Stimulated activated CD8-positive, alpha-beta memory T cell treated with anti-CD3 and anti-CD28 coated beads, Interleukin-7, amount 100 ng/mL, for 4 hours (primary cell): ENCODE data around the gene PTPRD.

Source experiments
- DNase-seq, 2 donors: peaks; one replicate each; pipeline ENCODE4 v3.0.0-alpha.2; 2020; ENCODE audit warnings: low read depth in 2 of 2

PTPRD gene

DNA sequence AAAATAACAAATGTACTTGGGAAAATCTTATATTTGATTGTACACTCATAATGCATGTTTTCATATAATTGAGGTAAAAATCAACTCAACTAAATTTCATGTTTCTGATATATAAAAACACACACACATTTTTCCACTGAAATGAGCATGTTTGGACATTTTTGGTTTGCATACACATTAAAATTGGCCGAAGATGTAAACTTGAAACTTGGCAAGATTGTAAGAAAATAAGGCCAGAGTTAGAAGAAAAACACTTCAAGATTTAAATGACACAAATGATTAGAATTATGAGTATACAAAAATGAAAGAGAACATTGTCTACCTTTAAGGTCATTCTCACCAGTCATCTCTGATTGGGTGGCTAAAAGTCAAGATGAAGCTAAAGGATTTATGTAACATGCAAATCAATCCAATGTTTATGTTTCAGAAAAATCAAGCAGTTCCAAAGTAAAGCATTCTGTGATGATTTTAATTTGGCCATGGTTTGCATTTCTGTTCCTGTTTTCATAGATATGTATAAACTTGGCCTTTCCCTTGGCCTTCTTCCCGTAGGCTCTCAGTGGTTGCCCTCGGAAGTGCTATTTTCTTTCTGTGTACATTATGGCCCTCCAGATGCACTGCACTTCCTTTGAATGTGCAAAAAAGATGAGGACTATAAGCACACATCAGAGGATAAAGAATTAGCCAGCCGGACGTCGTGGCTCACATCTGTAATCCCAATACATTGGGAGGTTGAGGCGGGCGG lies 1707.9 kb downstream of the PTPRD start:
- DNase-seq: no peak

DNA sequence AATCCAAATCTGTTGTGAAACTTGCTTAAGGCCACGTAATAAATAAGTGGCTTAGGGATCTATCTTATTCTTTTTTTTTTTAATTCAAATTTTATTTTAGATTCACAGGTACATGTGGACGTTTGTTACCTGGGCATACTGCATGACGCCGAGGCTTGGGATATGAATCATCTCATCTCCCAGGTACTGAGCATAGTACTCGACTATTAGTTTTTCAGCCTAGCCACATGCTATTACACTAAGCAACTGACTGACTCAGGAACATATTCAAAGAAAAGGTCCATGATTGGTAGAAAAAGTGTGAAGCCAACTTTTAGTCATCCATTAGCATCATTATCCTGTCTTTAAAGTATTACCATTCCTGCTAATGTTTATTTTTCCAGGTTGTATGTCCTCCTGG lies 1709.7 kb downstream of the PTPRD start:
- no peak for DNase-seq

DNA sequence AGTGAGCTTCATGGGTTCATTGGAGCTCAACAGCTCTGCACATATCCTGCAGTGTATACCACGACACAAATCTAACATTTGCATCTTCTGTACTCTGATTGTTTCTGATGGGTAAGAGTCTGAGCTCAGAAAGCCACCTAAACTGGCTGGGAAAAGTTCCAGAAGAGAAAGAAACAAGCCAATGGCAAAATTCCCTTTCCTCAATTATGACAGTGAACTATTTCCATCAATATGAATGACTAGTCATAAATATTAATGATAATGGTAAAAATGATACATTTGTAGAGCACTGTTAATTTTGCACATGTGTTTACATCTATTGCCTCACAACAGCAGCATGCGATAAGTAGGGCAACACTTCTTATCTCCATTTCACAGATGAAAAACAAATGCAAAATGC lies 1711.7 kb downstream of the PTPRD start:
- no peak for DNase-seq

DNA sequence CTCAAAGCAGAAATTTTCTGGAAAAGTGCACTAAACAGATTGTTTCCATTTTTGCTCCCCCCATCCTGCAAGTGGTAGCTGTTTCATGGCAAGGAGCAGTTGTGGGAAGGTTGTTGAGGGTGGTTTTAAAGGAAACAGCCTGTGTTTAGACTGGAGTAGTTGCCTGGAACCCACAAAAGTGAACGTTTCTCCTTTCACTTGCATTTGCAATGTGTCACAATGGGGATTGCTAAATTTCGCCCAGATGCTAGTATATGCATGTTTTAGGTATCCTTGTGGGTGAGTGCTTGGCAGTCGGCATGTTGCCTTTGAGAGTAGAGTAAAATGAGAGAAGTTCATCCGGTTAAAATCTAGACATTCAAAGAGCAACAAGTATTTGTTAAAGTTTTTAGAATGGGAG lies 1713.3 kb downstream of the PTPRD start:
- DNase-seq: no peak

DNA sequence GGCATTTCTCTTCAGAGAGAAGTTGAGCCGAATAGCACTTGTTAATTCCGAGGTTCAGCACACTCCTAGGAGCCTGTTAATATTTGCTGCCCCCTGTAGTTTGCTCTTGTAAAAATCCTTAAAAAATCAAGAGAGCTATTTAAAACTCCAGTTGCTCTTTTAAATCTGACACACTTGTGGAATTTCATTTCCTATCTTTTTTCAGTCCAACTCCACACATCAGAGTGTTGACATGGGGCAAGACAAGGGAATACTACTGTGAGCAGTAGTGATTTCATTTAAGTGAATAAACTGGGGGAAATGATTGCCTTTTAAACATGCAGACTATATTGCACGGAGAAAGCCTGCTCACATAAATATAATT lies 1717.0 kb downstream of the PTPRD start:
- DNase-seq: no peak

DNA sequence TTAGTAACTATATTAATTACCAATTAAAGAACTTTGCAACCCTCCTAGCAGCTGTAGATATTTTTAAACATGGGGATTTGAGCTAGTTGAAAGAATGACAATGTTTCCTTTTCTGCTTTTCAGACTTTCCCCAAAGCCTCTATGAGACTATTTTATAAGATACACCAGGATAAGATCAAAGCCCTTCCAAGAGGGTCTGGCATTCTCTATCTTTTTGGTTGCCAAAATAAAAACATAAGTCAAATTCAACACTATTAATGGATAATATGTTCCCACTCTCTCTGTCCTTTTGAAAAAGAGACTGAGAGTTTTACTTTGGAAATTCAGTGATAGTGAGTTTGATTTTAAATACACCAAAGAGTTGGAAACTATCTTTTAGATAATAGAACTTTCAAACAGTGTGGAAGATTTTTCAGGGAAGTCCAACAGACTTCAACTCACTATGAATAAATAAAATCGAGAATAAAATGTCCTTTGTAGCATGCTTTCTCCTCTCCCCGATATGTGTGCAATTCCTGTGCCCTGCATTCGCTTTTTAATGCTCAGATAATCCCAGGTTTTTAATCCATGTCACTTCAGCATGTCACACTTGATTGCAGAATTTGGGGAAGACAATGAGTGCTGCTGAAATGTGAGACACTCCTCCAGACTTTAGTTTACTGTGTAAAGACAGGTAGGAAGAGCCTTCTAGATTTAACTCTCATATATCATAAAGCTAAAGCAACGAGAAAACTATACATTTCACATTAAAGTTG lies 1717.5 kb downstream of the PTPRD start:
- DNase-seq: no peak

DNA sequence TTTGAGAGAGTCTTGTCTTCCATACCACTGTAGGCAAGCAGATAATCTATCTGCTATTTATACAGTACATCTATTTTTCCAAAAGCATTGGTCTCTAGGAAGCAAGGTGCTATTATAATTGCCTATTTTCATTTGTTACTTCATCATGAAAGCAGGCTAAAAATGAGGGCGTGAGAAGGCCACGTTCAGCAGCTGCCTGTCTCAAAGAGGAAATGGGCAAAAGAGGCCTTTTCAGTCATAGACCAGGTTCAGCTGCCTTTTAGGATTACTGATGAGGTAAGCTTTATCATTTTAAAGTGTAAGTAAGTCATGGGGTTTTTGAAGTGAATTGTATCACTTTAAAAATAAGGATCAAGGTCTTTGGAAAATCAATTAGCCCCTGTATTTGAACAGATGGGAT lies 1722.1 kb downstream of the PTPRD start:
- no peak for DNase-seq

DNA sequence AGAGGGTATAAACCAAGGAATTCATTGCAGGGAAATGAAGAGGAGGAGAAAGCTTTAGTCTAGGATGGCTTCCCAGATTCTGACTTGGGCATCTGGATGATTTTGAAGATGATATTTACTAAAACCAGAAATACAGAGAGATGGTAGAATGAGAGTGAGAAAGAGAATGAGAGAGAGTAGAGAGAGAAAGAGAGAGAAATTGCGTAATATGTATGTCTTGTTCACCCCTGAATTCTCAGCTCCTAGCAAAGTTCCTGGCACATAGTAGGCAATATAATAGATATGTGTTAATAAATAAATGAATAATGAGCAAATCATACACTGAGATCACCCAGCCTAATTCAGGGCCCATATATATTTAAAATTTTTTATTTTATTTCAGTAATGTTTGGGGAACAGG lies 1723.7 kb downstream of the PTPRD start:
- no peak for DNase-seq

DNA sequence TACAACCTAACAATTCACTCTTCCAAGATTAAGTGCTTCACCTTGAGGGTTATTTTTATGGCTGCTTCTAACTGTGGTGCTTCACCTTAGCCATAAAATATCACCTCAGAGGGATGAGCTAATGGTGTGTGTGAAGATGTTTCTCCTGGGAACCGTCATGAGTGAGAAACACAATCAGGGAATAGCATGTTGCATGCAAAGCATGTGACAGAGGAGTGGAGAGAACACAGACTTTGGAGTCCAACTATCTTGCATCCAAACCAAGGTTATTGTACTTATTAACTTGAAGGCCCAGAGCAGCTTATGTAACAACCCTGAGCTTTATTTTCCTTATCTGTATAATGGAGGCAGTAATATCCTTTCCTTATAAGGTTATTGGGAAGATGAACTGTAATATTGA lies 1724.2 kb downstream of the PTPRD start:
- no peak for DNase-seq

DNA sequence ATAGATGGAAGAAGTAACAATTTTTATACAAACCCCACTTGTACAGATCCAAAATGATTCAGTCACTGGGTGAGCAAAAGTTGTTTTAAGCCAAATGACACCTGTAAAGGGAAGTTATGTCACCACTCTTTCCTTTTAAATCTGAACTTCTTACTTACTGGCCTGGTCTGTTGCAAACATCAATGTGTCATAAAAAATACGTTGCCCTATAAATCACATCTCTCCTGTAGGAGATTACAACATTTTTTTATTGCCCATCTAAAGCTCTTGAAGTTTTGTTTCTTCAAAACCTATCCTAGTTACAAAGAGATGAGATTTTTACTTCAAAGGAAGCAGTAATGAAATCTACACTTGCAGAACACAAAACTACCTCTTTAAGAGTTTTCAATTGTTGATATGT lies 1725.4 kb downstream of the PTPRD start:
- no peak for DNase-seq

DNA sequence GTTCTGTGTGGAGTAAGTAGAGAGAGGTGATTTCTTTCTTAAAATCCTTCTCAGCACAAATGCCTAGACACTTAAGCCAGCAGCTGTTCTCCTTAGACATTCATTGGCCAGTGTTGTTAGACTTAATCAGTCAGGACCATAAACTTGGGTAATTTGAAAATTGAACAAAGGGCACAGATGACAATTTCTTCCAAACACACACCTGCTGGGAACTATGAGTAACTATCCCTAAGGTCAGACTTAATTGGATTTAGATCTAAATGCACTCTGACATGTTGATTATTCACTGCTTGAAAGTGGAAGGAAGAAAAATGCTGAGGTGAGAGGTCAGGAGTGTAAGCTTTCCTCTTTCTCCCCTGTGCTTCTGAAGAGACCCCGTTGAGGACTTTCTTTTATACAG lies 1729.5 kb downstream of the PTPRD start:
- no peak for DNase-seq

DNA sequence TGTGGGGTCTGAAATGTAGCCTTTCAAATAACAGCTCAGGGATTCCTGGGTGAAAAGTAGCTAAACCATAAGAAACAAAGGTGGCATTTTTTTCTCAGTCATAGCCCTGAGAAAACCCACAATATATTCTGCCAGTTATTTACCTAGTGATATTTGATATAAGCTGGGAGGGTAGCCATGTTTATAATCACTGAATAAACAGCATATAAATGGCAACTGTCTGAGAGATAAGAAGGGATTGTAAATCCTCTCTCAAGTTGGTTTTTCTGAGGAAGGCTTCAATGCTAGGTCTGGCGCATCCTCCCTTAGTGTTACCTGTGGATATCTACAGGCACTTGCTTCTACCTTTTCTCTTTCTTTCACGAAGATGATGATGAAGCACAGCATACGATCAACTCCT lies 1732.7 kb downstream of the PTPRD start:
- DNase-seq: no peak

DNA sequence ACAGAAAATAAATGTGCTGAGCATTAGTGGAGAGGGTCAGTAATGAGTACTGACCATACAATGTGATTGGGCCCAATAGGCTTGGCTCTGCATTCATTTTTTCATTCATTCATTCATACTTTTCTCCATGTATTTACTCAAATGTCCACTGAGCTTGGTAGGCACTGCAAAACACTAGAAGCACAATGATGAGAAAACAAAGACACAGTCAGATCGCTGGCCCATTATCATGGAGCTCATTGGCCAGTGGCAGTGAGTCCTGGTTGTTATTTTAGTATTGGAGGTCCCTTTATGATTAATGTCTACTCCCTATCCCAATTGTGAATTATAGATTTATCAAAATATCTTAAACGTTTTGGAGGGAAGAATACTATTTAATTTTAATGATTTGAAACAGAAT lies 1733.5 kb downstream of the PTPRD start:
- no peak for DNase-seq

DNA sequence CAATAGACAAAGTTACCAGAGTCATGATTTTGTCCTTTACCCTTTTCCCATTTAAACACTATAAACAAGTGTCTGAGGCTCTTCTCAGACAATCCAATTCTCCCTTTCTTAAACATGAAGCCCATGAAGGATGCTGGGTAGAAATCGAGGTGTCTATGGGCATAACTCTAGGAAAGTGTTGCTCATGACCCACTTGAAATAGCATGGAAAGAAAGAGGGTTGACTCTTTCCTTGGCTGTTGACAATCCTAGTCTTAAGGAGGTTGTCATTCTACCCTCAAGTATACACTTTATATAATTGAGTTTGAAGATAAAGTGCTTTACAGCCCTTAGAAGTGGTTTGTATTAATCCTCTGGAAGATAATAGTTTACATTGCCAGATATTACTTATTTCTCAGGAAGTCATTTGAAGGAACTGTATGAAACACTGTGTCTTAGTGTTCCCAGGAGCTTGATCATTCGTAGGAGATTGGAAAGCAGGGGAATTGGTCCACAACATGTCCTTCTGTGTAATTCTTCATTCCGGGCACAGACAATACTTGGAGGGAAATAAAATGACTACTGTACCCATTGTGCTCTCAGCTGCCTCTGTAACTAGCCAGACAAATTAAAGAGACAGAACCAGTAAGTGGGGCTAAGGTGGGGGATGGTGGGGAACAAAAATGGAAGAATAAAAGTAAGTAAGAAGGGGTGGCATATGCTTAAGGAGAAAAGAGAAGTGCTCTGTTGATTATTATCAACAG lies 1734.9 kb downstream of the PTPRD start:
- no peak for DNase-seq

DNA sequence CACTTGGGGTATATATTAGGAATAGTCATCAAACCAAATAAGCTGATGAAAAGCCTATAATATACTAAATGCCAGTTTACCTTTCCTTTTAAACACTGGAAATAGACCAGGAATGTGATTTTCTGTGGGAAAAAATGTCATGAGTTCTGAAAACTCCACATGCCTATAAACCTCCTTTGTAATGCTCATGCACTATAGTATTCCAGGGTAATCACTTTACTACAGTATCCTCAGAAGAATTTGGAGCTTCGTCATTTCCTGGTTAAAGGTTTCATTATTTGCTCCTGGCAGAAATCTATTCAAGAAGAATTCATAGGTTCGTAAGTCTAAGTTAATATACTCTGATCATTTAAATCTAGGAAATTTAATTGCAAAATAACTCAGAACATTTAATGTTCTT lies 1736.5 kb downstream of the PTPRD start:
- DNase-seq: no peak

DNA sequence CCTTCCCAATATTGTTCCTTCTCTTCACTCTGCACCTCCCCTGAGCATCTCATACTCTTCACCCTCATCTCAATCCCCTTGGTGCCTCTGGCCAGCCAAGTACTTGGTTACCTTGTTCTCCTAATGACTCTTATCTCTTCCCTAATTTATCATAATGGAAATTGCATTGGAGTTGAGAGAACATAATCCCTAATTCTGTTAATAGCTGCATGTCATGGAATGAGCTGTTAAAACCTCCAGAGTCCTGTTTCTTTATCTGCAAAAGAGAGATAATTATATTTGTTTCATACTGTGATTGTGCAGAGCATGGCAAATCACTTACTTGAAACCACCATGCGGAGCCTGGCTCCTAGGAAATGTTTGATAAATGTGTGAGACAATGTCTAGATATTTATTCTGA lies 1738.3 kb downstream of the PTPRD start:
- DNase-seq: no peak

DNA sequence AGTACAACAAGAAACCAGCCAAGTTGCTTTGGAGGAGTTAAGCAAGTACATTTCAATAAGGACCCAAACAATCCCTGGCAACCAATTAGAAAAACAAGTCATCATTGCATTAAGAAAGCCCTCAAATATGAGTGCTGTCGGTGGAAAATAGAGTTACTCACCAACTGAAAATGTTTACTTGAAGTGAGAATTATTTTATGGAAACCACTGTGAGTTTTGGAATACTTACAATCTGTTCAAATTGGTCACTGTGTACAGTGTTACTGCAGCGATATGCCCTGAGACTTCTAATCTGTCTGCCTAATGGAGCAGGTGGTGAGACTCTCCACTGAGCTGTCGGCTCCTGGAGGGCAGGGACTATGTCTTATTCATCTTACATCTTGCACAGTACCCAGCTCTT lies 1740.0 kb downstream of the PTPRD start:
- DNase-seq: no peak

DNA sequence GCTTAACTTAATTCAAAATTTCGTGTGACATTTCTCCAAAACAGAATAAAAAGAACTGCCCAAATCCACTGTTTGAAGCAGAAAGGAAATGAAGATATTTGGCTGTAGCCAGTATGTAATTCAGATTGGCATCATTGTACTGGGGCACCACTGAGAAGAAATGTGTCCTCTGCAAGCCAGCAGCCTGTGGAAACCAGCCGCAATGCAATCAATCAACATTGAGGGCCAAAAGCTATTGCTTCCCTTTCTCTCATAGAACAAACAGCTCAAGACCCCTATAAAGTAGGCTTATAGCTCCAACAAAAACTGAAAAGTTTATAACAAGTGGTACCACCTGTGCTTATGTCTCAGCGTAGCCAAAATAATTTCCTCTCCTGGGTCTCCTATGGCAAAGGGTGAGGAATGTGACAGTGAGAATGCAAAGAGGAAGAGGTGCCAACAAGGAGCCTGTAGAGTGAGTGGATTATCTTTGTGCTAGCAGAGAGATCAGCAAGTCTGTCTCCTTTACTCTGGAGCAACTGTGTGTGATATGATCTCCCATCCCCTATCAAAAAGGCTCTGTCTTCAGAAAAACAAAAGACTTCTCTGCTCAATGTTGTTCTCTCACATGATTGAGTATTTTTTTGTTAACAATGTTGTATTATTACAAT lies 1740.9 kb downstream of the PTPRD start:
- DNase-seq: no peak

DNA sequence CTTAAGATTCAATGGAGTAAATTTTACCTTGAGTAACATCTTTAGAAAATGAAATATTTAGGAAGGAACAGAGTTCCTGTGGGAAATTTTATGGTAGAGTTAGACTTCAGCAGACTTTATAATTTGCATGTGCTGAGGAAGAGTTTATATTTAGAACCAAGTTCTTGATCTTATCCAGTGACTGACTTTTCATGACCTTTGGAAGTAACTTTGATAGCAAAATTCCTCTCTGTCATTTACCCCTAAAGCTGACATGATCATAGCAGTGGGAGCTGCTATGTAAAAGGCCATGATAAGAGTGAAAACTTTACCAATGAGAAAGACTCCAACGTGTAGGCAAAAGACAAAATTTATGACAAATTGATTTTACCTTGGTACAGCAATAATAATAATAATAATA lies 1741.4 kb downstream of the PTPRD start:
- DNase-seq: no peak

DNA sequence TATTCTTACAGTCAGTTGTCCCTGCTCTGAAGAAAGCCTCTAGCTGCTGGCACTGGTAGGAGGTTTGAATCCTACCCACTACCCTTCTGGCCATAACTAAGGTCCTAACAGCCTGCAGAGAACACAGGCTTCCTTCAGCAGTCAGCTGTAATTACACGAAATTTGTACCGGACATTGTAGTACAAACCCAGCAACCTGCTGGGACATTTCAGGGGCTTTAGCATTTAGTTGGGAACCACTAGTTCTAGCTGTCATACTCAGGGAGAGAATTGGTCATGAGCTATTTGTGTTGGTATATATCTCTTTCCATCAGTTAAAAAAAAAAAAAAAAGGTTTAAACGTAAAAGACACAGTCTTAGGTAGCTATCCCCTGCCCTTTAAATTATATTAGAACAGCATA lies 1743.0 kb downstream of the PTPRD start:
- no peak for DNase-seq

DNA sequence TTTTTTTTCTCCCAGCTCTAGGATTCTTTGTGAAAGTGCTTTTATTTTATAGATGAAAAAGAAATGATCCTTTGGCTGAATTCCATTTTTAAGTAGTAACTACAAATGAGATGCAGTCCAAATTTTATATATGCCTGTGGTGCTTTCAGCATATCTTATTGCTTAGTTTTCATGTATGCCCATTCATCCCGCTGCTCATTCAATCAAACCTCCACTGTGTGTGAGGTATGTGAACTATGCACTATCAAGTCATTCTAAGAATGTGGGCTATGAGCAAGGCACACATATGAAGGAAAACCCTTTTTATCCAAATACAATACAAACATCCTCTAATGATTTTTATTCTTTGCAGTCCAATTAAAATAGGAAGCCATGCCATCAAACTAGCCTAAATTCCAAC lies 1744.2 kb downstream of the PTPRD start:
- no peak for DNase-seq

DNA sequence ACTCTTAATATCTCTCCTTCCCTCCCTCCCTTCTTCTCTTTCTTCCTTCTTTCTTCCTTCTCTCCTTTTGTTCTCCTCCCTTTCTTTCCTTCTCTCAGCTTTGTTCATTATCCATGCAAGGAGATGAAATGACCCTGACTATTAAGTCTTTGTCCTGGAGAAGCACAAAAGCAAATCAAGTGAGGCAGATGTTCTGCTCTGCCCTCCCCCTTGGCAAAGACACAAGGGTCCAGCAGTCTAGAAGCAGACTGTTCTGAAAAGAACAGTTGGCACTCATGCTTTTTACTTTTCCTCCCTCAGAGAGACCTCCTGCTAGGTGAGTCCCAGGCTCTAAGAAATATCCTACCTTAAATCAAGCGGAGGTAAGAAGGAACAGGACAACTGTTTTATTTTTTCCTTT lies 1745.7 kb downstream of the PTPRD start:
- no peak for DNase-seq

DNA sequence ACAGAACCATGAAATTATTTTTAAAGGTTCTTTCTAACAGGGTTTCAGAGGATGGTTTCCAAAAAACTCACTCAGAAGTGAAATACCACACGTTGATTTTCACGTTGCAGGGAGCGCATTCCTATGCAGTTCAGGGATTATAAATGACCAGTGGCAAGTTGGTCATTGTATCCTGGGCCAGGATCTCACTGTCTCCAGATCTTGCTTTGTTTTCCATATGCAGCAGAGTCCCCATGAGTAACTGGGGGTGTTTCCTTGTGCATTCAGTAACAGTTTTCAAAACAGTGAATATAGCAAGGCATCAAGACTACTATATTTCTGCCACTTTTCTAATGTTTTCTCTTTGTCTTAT lies 1748.3 kb downstream of the PTPRD start:
- no peak for DNase-seq
